Measurements from ENCODE around the gene STK32B.

GRCh38 chr4:5260121-5260520 is 208.8 kb downstream of the STK32B start:
- no peak for TF ChIP-seq CTCF (IDR thresholded peaks at IDR 0.05; ENCODE audit: control extremely low read depth in 1 of 3, insufficient read depth in 1 of 3, low read depth in 1 of 3, low read length in 3 of 3)
- no peak for TF ChIP-seq RXRA (IDR thresholded peaks at IDR 0.05; ENCODE audit: insufficient read depth, low read depth, low read length)
- no peak for TF ChIP-seq EZH2 (IDR thresholded peaks at IDR 0.05; ENCODE audit: low read depth, low read length, severe bottlenecking)
- no peak for TF ChIP-seq POLR2A (IDR thresholded peaks at IDR 0.05; ENCODE audit: control extremely low read depth in 1 of 2, low read depth in 2 of 2, low read length in 2 of 2)
- no peak for TF ChIP-seq E2F6 (IDR thresholded peaks at IDR 0.05)
- TF ChIP-seq TEAD4 (IDR thresholded peaks at IDR 0.05; ENCODE audit: low read depth, low read length): no peak
- TF ChIP-seq EP300 (IDR thresholded peaks at IDR 0.05; ENCODE audit: borderline replicate concordance in 1 of 2, low read depth in 2 of 2, low read length in 2 of 2): no peak
- no peak for TF ChIP-seq BCL11A (IDR thresholded peaks at IDR 0.05; ENCODE audit: low read depth in 2 of 2, low read length in 2 of 2)
- TF ChIP-seq ATF3 (IDR thresholded peaks at IDR 0.05; ENCODE audit: insufficient read depth, low read depth, low read length): no peak
- no peak for TF ChIP-seq MAX (IDR thresholded peaks at IDR 0.05)
- TF ChIP-seq POLR2AphosphoS5 (IDR thresholded peaks at IDR 0.05; ENCODE audit: low read depth, low read length): no peak
- no peak for TF ChIP-seq ASH2L (IDR thresholded peaks at IDR 0.05; ENCODE audit: low read length)
- TF ChIP-seq SRF (IDR thresholded peaks at IDR 0.05; ENCODE audit: low read depth, low read length): no peak

All from H1 (cell line).